Type B pancreatic cell (in vitro differentiated cells): ENCODE results near the gene C8G. TPM values are rescaled to one million over a fixed set of nuclear protein-coding genes. Genes with fewer than 3 reads are reported as not detected.
A peak's percentile ranks its signal among the peaks of the same experiment; 100 is the strongest.

Source experiments
- DNase-seq: peaks from one replicate; pipeline ENCODE4 v3.0.0; 2021; ENCODE audit warnings: mixed read lengths; ENCODE audit not compliant: unreplicated experiment; ENCODE audit errors: extremely low spot score
- H3K27ac Mint-ChIP-seq: 2 replicates; pipeline ENCODE4 v1.8.0; 2021; ENCODE audit warnings: mild to moderate bottlenecking, mixed read lengths
- H3K27me3 Mint-ChIP-seq: 2 replicates; pipeline ENCODE4 v1.8.0; 2021; ENCODE audit warnings: mixed read lengths
- H3K36me3 Mint-ChIP-seq: 2 replicates; pipeline ENCODE4 v1.8.0; 2021; ENCODE audit warnings: mixed read lengths
- H3K4me1 Mint-ChIP-seq: one replicate; pipeline ENCODE4 v1.8.0; 2021; ENCODE audit warnings: mixed read lengths; ENCODE audit not compliant: unreplicated experiment
- H3K4me3 Mint-ChIP-seq: 2 replicates; pipeline ENCODE4 v1.8.0; 2021; ENCODE audit warnings: mild to moderate bottlenecking, mixed read lengths
- H3K9me3 Mint-ChIP-seq: 2 replicates; pipeline ENCODE4 v1.8.0; 2021; ENCODE audit warnings: mixed read lengths
- total RNA-seq: library from RNA; stranded (reverse); gene quantifications from 2 replicates; pipeline ENCODE4 v1.2.1, GENCODE V29; 2021; ENCODE audit warnings: low replicate concordance
- TF ChIP-seq, protein P1 (sequence below): fragments of 200-600 bp; sonication (generic); conservative IDR thresholded peaks from 2 replicates; pipeline ENCODE4 v1.5.0; 2021; ENCODE audit warnings: antibody characterized with exemption, mild to moderate bottlenecking

The C8G gene
- total RNA-seq, 1 donor from 2014 or later, result 2.8 TPM

DNA sequence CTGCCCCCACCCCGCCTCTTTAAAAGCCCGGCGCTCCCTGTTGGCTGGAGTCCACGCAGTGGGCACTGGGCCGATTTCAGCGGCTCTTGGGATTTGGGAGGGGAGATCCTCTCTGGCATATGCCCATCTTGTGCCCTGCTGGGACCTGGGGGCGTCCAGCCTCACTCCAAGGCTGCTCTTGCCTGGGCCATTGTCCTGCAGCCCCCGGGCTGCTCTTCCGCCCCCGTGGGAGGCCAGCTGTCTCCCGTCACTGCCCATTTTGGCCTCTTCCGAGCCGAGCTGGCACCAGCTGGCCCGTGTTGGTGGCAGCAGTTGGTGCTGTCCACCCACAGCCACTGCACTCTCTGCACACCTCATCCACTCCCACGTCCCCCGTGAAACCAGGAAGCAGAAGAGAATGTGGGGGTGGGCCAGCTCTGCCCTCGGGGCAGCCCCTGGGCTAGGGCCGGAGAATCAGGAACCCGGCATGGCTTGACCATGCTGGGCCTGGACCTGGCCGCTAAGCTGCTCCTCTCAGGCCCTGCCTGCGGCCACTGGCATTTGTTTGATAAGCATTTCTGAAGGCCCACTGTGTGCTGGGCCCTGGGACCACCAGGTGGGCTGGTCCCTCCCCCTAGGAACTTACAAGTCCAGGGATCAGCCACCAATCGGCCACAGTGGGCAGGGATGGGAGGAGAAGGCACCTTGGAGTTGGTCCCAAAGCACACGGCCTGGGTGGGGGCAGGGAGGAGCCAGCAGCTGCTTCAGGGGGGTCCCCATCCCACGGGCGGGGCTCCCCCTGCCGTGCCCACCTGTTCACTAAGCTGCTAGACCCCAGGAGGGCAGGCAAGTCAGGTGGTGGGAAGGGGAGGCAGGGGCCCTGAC lies 2.2 kb downstream of the C8G start:
- H3K4me3 Mint-ChIP-seq, result no peak overlapping the region
- no peaks in the 10 kb centered on the region for H3K27me3 Mint-ChIP-seq
- no peaks in the 10 kb centered on the region for H3K36me3 Mint-ChIP-seq
- no peaks in the 10 kb centered on the region for H3K9me3 Mint-ChIP-seq
- TF ChIP-seq, protein P1, sequence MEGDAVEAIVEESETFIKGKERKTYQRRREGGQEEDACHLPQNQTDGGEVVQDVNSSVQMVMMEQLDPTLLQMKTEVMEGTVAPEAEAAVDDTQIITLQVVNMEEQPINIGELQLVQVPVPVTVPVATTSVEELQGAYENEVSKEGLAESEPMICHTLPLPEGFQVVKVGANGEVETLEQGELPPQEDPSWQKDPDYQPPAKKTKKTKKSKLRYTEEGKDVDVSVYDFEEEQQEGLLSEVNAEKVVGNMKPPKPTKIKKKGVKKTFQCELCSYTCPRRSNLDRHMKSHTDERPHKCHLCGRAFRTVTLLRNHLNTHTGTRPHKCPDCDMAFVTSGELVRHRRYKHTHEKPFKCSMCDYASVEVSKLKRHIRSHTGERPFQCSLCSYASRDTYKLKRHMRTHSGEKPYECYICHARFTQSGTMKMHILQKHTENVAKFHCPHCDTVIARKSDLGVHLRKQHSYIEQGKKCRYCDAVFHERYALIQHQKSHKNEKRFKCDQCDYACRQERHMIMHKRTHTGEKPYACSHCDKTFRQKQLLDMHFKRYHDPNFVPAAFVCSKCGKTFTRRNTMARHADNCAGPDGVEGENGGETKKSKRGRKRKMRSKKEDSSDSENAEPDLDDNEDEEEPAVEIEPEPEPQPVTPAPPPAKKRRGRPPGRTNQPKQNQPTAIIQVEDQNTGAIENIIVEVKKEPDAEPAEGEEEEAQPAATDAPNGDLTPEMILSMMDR, result no peak
- DNase-seq, result no peak
- H3K27ac Mint-ChIP-seq, result peak overlapping the region; percentile 76
- peaks cover 4% of the 10 kb centered on the region for H3K4me1 Mint-ChIP-seq

- Mint-ChIP-seq H3K36me3 (no peaks in the 10 kb centered on the region), H3K27me3 (no peaks in the 10 kb centered on the region), H3K4me3 (peak overlapping the region; percentile 81), H3K4me1 (peaks cover 4% of the 10 kb centered on the region), H3K27ac (peak overlapping the region; percentile 94), H3K9me3 (no peaks in the 10 kb centered on the region)
- TF ChIP-seq, protein P1, result peak; percentile 67
- no peak for DNase-seq
Measured at GRCh38 chr9:136947955-136948510, 3.0 kb downstream of the C8G start.

DNA sequence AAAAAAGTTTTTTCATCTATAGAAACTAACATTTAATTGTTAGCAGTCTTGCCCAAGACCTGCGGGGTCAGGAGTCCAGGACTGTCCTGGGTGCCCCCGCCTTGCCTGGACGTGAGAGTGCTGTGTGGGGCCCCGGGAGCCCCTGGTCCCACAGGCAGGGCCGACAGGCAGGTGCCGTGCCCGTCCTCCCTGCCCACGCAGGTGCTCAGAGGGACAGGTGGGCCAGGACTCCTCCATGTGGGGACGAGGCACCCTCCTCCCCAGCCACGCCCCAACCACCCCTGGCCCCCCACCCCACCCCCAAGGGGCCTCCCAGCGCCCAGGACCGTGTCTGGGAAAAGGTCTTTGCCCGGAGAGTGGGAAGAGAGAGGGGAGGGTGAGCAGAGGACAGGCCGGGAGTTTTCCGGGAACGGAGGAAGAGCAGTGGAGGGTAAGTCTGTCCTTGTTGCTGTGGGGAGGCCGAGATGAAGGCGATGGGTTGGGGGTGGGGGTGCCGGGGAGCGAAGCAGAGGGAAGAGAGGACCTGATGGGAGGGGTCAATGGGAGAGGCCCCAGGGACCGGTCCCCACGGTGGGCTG lies 4.3 kb downstream of the C8G start:
- H3K4me3 Mint-ChIP-seq, result peak overlapping the region; percentile 85
- no peaks in the 10 kb centered on the region for H3K36me3 Mint-ChIP-seq
- DNase-seq, result no peak
- TF ChIP-seq, protein P1, result no peak
- H3K27me3 Mint-ChIP-seq, result no peaks in the 10 kb centered on the region
- H3K4me1 Mint-ChIP-seq, result peaks cover 4% of the 10 kb centered on the region
- H3K27ac Mint-ChIP-seq, result peak overlapping the region; percentile 94
- no peaks in the 10 kb centered on the region for H3K9me3 Mint-ChIP-seq

GRCh38 chr9:136949817-136950655 lies 5.0 kb downstream of the C8G start:
- Mint-ChIP-seq H3K4me3 (peak overlapping the region; percentile 85), H3K36me3 (no peaks in the 10 kb centered on the region), H3K9me3 (no peaks in the 10 kb centered on the region), H3K27ac (peak overlapping the region; percentile 90), H3K27me3 (no peaks in the 10 kb centered on the region), H3K4me1 (no peaks in the 10 kb centered on the region)
- TF ChIP-seq, protein P1, result peak; percentile 30
- DNase-seq, result peak; percentile 95

GRCh38 chr9:136950656-136951276 lies 5.7 kb downstream of the C8G start:
- TF ChIP-seq, protein P1, result no peak
- no peaks in the 10 kb centered on the region for H3K4me1 Mint-ChIP-seq
- H3K27me3 Mint-ChIP-seq, result no peaks in the 10 kb centered on the region
- peak overlapping the region; percentile 90 for H3K27ac Mint-ChIP-seq
- peak overlapping the region; percentile 83 for H3K4me3 Mint-ChIP-seq
- H3K9me3 Mint-ChIP-seq, result no peaks in the 10 kb centered on the region
- no peak for DNase-seq
- H3K36me3 Mint-ChIP-seq, result no peaks in the 10 kb centered on the region
